B cell (primary cell): ENCODE data around the gene IQSEC3. TPM values are rescaled to one million over a fixed set of nuclear protein-coding genes. Genes with fewer than 3 reads are reported as not detected.

Experiments used
- ATAC-seq: fragments of 200-7000 bp; cut with Tn5 transposase; one replicate; pipeline ENCODE4 v1.10.0; 2021; ENCODE audit warnings: low read depth, mild to moderate bottlenecking, moderate number of reproducible peaks, moderate library complexity
- CTCF ChIA-PET: fragments of 350-600 bp; sonication (Branson Sonifier 250); formaldehyde crosslinking; loops from one replicate; lab custom pipeline; 2021; ENCODE audit warnings: antibody characterized with exemption, inconsistent platforms; lab: Charles Lee
- POLR2A ChIA-PET: fragments of 350-600 bp; sonication (Branson Sonifier 250); formaldehyde crosslinking; loops from one replicate; lab custom pipeline; 2021; ENCODE audit warnings: antibody characterized with exemption; lab: Charles Lee
- DNase-seq: peaks from one replicate; pipeline ENCODE4 v3.0.0; 2013
- H2AFZ ChIP-seq: 2 replicates; pipeline ENCODE4 v1.6.1; 2012; ENCODE audit warnings: mild to moderate bottlenecking, low read depth, low read length; ENCODE audit not compliant: insufficient read depth, poor library complexity, severe bottlenecking
- H3K27ac ChIP-seq, 2 donors: 1 replicate in 1 of 2; 2 replicates in 1 of 2; pipeline ENCODE4 v1.5.1; 2012 to 2013; ENCODE audit warnings: low read length in 2 of 2, mild to moderate bottlenecking in 2 of 2, moderate library complexity in 1 of 2
- H3K27me3 ChIP-seq, 4 experiments: fragments of 200-600 bp in 1 of 4; sonication (generic) in 1 of 4; replicated peaks in 1 of 4; 1 replicate in 2 of 4; 2 replicates in 2 of 4; pipeline versions ENCODE4 v1.6.1 to v1.7.0; 2013 to 2016; ENCODE audit warnings: low read length in 3 of 4, mild to moderate bottlenecking in 2 of 4, mixed read lengths in 1 of 4, moderate library complexity in 1 of 4; ENCODE audit not compliant: insufficient read depth in 4 of 4, control insufficient read depth in 3 of 4; ENCODE audit errors: control extremely low read depth in 1 of 4
- H3K36me3 ChIP-seq, 2 experiments: replicated peaks in 1 of 2; 1 replicate in 1 of 2; 2 replicates in 1 of 2; pipeline versions ENCODE4 v1.6.1 to v1.7.1; 2013; ENCODE audit warnings: low read length in 1 of 2; ENCODE audit not compliant: insufficient read depth in 2 of 2, control insufficient read depth in 1 of 2; ENCODE audit errors: control extremely low read depth in 1 of 2, extremely low read depth in 1 of 2
- H3K4me1 ChIP-seq, 2 donors: fragments of 200-600 bp in 1 of 2; sonication (generic) in 1 of 2; 1 replicate in 1 of 2; 2 replicates in 1 of 2; pipeline versions ENCODE4 v1.5.1 to v1.6.1; 2013 to 2017; ENCODE audit warnings: low read length in 2 of 2; ENCODE audit not compliant: control insufficient read depth in 2 of 2, insufficient read depth in 2 of 2
- H3K4me2 ChIP-seq: replicated peaks from 2 replicates; pipeline ENCODE3; 2012; ENCODE audit warnings: mild to moderate bottlenecking, low read depth, low read length; ENCODE audit not compliant: poor library complexity, severe bottlenecking
- H3K4me3 ChIP-seq, 5 experiments: fragments of 200-600 bp in 1 of 5; sonication (generic) in 1 of 5; 1 replicate in 3 of 5; 2 replicates in 2 of 5; pipeline versions ENCODE4 v1.5.1 to v1.7.0; 2011 to 2016; ENCODE audit warnings: low read length in 4 of 5, mild to moderate bottlenecking in 4 of 5, low read depth in 2 of 5, control low read depth in 1 of 5, moderate library complexity in 1 of 5; ENCODE audit not compliant: insufficient read depth in 1 of 5; ENCODE audit errors: control extremely low read depth in 1 of 5, extremely low read depth in 1 of 5
- H3K79me2 ChIP-seq: fragments of 200-600 bp; sonication (generic); one replicate; pipeline ENCODE4 v1.6.0; 2016; ENCODE audit warnings: low read length; ENCODE audit not compliant: control insufficient read depth, insufficient read depth
- H3K9ac ChIP-seq: fragments of 200-600 bp; sonication (generic); 2 replicates; pipeline ENCODE4 v1.6.1; 2017; ENCODE audit warnings: mild to moderate bottlenecking, low read length, moderate library complexity
- H3K9me3 ChIP-seq, 3 donors: one replicate each; pipeline versions ENCODE4 v1.6.1 to v1.7.1; 2013; ENCODE audit warnings: low read length in 2 of 3; ENCODE audit not compliant: control insufficient read depth in 2 of 3, insufficient read depth in 1 of 3; ENCODE audit errors: control extremely low read depth in 1 of 3
- H4K20me1 ChIP-seq: 2 replicates; pipeline ENCODE4 v1.6.0; 2012; ENCODE audit warnings: mild to moderate bottlenecking, low read length; ENCODE audit not compliant: insufficient read depth, control insufficient read depth, poor library complexity, severe bottlenecking
- H3K27ac Mint-ChIP-seq: one replicate; pipeline ENCODE4 v1.8.0; 2021; ENCODE audit warnings: mixed read lengths
- H3K27me3 Mint-ChIP-seq: one replicate; pipeline ENCODE4 v1.8.0; 2021; ENCODE audit warnings: mixed read lengths
- H3K4me1 Mint-ChIP-seq: one replicate; pipeline ENCODE4 v1.8.0; 2021; ENCODE audit warnings: mixed read lengths
- H3K4me3 Mint-ChIP-seq: one replicate; pipeline ENCODE4 v1.8.0; 2021; ENCODE audit warnings: mixed read lengths
- H3K9me3 Mint-ChIP-seq: one replicate; pipeline ENCODE4 v1.8.0; 2022; ENCODE audit warnings: mixed read lengths; ENCODE audit not compliant: insufficient read depth
- CTCF ChIP-seq: fragments of 200-600 bp; IDR thresholded peaks from one replicate; pipeline ENCODE4 v1.8.0; 2022; ENCODE audit warnings: antibody characterized with exemption, mild to moderate bottlenecking
- EZH2 ChIP-seq: IDR thresholded peaks from 2 replicates; pipeline ENCODE4 v1.6.1; 2012; ENCODE audit warnings: borderline replicate concordance, low read depth, mild to moderate bottlenecking, moderate library complexity, low read length; ENCODE audit not compliant: insufficient read depth, poor library complexity, severe bottlenecking
- WGBS: methylation state at CpG from one replicate; pipeline ENCODE4 v1.1.5; 2013; ENCODE audit warnings: missing lambda C conversion rate; ENCODE audit not compliant: insufficient coverage; 5-methylcytosine and 5-hydroxymethylcytosine counted together
- intact Hi-C: fragments of 100-400 bp; cut with micrococcal nuclease; formaldehyde crosslinking; loops from one replicate; pipeline ENCODE4 v1.10.0; 2022
- polyA plus RNA-seq: library from polyadenylated mRNA; depleted of rRNA; stranded (reverse); fragments of >200 nt; gene quantifications from 2 replicates; pipeline ENCODE4 v1.2.3, GENCODE V29; 2012
- total RNA-seq, 2 donors: library from RNA; stranded (reverse); fragments of 120-200 nt in 1 of 2; gene quantifications; 1 replicate in 1 of 2; 2 replicates in 1 of 2; pipeline versions ENCODE4 v1.2.3 to v1.2.4, GENCODE V29; 2013 to 2022

IQSEC3 gene
- total and polyA plus RNA-seq, 2 donors (not counting 1 experiment from before 2014, with no cell fraction given): 0.01 to 1.8 TPM

GRCh38 chr12:179131-179884 lies 112.7 kb downstream of the IQSEC3 start:
- peaks cover 7% of the 10 kb centered on the region for H3K4me1 Mint-ChIP-seq
- DNase-seq (no peak), ATAC-seq (no peak)
- intact Hi-C loops: no loop called here
- no peak overlapping the region for H3K27ac ChIP-seq
- H3K4me3 ChIP-seq: no peak overlapping the region
- no peak overlapping the region for H3K4me3 Mint-ChIP-seq
- no peaks in the 10 kb centered on the region for H3K9me3 ChIP-seq
- no peak overlapping the region for H3K27ac Mint-ChIP-seq
- H3K27me3 ChIP-seq: no peaks in the 10 kb centered on the region
- H3K36me3 ChIP-seq: no peaks in the 10 kb centered on the region
- no peaks in the 10 kb centered on the region for H4K20me1 ChIP-seq
- 93% methylated on average over 11 of the region's 11 CpGs for WGBS
- H3K4me2 ChIP-seq: no peak overlapping the region
- H3K4me1 ChIP-seq: peaks cover 0 to 6% of the 10 kb centered on the region in 2 donors
- ChIA-PET POLR2A (no interaction called here), CTCF (no interaction called here)
- peaks cover 22% of the 10 kb centered on the region for H3K27me3 Mint-ChIP-seq
- no peak overlapping the region for H3K9ac ChIP-seq
- no peaks in the 10 kb centered on the region for H3K9me3 Mint-ChIP-seq
- TF ChIP-seq CTCF (no peak), EZH2 (no peak)
- no peaks in the 10 kb centered on the region for H3K79me2 ChIP-seq
- H2AFZ ChIP-seq: no peak overlapping the region

GRCh38 chr12:179885-180284 lies 113.3 kb downstream of the IQSEC3 start:
- Histone ChIP-seq H2AFZ (no peak overlapping the region), H3K4me2 (no peak overlapping the region), H3K79me2 (no peaks in the 10 kb centered on the region), H3K9me3 (no peaks in the 10 kb centered on the region), H3K4me1 (peaks cover 0 to 6% of the 10 kb centered on the region in 2 donors), H3K27ac (no peak overlapping the region), H3K36me3 (no peaks in the 10 kb centered on the region), H3K27me3 (no peaks in the 10 kb centered on the region), H4K20me1 (no peaks in the 10 kb centered on the region), H3K9ac (no peak overlapping the region), H3K4me3 (no peak overlapping the region)
- peaks cover 25% of the 10 kb centered on the region for H3K27me3 Mint-ChIP-seq
- intact Hi-C loops: no loop called here
- WGBS: 84% methylated on average over 2 of the region's 5 CpGs
- H3K9me3 Mint-ChIP-seq: no peaks in the 10 kb centered on the region
- ATAC-seq: no peak
- ChIA-PET CTCF (no interaction called here), POLR2A (no interaction called here)
- H3K4me1 Mint-ChIP-seq: peaks cover 7% of the 10 kb centered on the region
- no peak for TF ChIP-seq CTCF
- TF ChIP-seq EZH2: no peak
- DNase-seq: no peak
- no peak overlapping the region for H3K27ac Mint-ChIP-seq
- H3K4me3 Mint-ChIP-seq: no peak overlapping the region
